GM18858 (cell line): ENCODE measurements around the gene EYA2.
"Not testable (repeated sequence)": the region's sequence is repeated elsewhere in the genome, so short reads cannot be mapped to it uniquely, and the experiment has no call there.

Source experiments
- ATAC-seq: cut with Tn5 transposase; IDR thresholded peaks from one replicate; pipeline ENCODE4 v1.9.1; 2021; ENCODE audit not compliant: unreplicated experiment

Gene EYA2

GRCh38 chr20:46951840-46952497 is 57.3 kb downstream of the EYA2 start:
- ATAC-seq: no peak

GRCh38 chr20:46953596-46953995 is 59.0 kb downstream of the EYA2 start:
- ATAC-seq: no peak

GRCh38 chr20:46954490-46955038 is 59.9 kb downstream of the EYA2 start:
- ATAC-seq: no peak

- ATAC-seq: no peak
Measured at GRCh38 chr20:46955601-46956556, 61.2 kb downstream of the EYA2 start.

- ATAC-seq: no peak
Measured at GRCh38 chr20:46959081-46959692, 64.5 kb downstream of the EYA2 start.

- ATAC-seq: no peak
Measured at GRCh38 chr20:46959821-46960220, 65.2 kb downstream of the EYA2 start.

GRCh38 chr20:46960536-46960935 is 65.9 kb downstream of the EYA2 start:
- no peak for ATAC-seq

- not testable (repeated sequence) for ATAC-seq
Measured at GRCh38 chr20:46961968-46962367, 67.3 kb downstream of the EYA2 start.

GRCh38 chr20:46962452-46963195 is 68.0 kb downstream of the EYA2 start:
- ATAC-seq: no peak

GRCh38 chr20:46963196-46963529 is 68.5 kb downstream of the EYA2 start:
- ATAC-seq: no peak

GRCh38 chr20:46963758-46964617 is 69.3 kb downstream of the EYA2 start:
- no peak for ATAC-seq

GRCh38 chr20:46964618-46965455 is 70.2 kb downstream of the EYA2 start:
- no peak for ATAC-seq

GRCh38 chr20:46965477-46965876 is 70.8 kb downstream of the EYA2 start:
- no peak for ATAC-seq

- no peak for ATAC-seq
Measured at GRCh38 chr20:46967646-46968045, 73.0 kb downstream of the EYA2 start.

GRCh38 chr20:46970937-46971630 is 76.4 kb downstream of the EYA2 start:
- no peak for ATAC-seq

- ATAC-seq: no peak
Measured at GRCh38 chr20:46973766-46974165, 79.1 kb downstream of the EYA2 start.

- no peak for ATAC-seq
Measured at GRCh38 chr20:46974669-46975434, 80.2 kb downstream of the EYA2 start.

- ATAC-seq: no peak
Measured at GRCh38 chr20:46975976-46976375, 81.3 kb downstream of the EYA2 start.
